NCI-H128 (cell line): Measurements from ENCODE around the gene KLHL36.
A peak's percentile ranks its signal among the peaks of the same experiment; 100 is the strongest.
"Not testable (repeated sequence)": the region's sequence is repeated elsewhere in the genome, so short reads cannot be mapped to it uniquely, and the experiment has no call there.

ENCODE experiments used
- DNase-seq: peaks from one replicate; lab custom pipeline; 2025; ENCODE audit not compliant: unreplicated experiment; lab: John Stamatoyannopoulos, UW

Gene KLHL36

GRCh38 chr16:84690088-84690819 lies 41.9 kb downstream of the KLHL36 start:
- DNase-seq, result no peak

- DNase-seq, result no peak
Measured at GRCh38 chr16:84692451-84693214, 44.3 kb downstream of the KLHL36 start.

DNA sequence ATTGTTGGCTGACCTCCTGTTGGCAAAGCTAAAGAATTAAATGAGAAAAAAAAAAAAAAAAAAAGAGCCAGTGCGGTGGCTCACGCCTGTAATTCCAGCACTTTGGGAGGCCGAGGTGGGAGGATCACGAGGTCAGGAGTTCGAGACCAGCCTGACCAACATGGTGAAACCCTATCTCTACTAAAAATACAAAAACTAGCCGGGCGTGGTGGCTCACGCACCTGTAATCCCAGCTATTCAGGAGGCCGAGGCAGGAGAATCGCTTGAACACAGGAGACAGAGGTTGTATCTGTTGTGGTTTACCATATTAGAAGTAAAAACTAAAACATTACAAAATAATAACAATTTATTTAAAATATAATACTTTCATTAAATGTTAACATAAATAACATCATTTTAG lies 45.6 kb downstream of the KLHL36 start:
- not testable (repeated sequence) for DNase-seq

DNA sequence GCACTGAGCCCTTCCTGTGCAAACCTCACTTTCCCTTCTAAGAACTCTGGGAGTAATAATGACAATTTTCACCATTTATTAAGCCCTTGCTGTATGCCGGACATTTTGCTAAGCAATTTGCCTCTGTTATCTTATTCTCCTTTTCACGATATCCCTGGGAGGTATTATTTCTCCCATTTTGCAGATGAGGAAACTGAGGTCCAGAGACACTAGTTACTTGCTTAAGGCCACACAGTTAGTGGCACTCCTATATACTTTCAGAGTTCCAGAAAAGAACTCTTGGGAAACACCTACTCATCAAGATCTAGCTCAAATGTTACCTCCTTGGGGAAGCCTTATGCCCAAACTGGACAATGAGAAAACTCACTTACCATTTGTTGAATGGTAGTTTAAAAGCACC lies 46.7 kb downstream of the KLHL36 start:
- no peak for DNase-seq

- DNase-seq, result no peak
Measured at GRCh38 chr16:84699147-84699711, 50.9 kb downstream of the KLHL36 start.

DNA sequence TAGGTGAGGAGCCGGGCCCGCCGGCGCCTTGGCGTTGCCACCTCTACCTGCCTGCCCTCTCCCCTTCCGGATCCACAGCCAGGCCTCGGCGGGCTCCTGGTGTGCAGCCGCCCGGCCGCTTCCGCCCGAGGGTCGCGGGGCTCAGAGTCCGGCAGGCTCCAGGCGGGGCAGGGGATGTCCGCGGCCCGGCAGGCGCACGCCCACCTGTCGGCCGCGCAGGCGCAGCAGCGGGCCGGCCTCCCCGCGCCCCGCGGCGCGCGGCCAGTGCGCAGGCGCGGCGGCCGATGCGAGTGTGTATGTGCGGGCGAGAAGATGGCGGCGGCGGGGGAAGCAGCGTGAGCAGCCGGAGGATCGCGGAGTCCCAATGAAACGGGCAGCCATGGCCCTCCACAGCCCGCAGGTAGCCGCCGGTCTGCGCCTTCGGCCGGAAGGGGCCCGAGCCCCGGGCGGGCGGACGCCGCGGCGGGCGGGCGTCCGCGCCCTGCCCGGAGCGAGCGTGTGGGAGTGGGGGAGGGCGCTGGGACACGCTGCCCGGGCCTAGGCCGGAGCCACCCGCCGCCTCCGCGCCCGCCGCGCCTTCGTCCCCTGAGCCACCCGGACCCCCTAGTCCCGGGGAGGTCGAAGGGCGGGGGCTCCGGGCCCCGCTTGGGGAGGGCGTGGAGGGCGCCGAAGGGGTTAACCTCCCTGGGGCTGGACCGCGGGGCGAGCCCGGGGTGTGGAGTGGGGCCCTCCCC lies 51.6 kb downstream of the KLHL36 start, which contains the start of gene USP10:
Gene USP10, plus strand, starts transcription at position 289 of the 734 bp plus-strand sequence. Its CDS starts 91 bp downstream, at position 380.
- DNase-seq, result peak; percentile 25

GRCh38 chr16:84700446-84701300 lies 52.4 kb downstream of the KLHL36 start:
- DNase-seq, result no peak

GRCh38 chr16:84703681-84704080 lies 55.4 kb downstream of the KLHL36 start:
- DNase-seq, result no peak

- no peak for DNase-seq
Measured at GRCh38 chr16:84704253-84704652, 55.9 kb downstream of the KLHL36 start.

GRCh38 chr16:84706856-84707255 lies 58.5 kb downstream of the KLHL36 start:
- no peak for DNase-seq

DNA sequence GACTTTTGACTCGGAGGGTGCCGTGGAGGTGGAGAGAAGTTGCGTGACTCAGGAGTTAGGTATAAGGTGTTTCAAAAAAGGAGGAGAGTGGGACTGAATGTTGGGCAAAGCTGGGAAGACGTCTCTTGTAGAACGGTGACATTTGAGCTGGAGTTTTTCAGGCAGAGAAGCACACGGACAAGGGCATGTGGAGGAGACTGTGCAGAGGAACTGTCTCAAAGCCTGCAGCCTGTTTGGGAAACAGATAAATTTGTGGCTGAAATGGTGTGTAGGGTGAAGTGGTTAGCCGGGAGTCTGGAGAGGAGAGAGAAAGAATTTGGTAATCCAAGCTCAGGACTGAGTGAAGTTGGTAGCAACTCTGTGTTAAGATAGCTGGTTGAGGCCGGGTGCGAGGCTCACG lies 61.3 kb downstream of the KLHL36 start:
- DNase-seq, result no peak

DNA sequence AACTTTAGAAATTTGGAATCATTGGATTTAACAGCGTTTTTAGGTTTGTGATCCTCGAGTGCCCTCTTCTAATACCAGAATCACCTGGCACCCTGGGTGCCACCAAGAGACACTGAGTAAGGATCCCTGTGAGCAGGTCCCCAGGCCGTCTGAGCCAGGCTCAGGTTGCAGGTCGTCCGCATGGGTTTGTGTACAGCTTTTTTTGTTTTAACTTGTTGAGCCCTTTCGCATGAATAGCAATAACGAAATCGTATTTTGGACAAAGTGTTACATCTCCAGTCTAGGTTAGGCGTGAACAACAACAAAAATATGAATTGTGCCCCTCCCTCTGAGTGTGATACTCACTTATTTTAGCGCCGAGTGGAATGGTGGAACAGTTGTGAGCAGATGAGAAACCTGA lies 62.4 kb downstream of the KLHL36 start:
- DNase-seq, result no peak
